ENCODE results near the gene ANKRD29.
"Not testable (repeated sequence)": the region's sequence is repeated elsewhere in the genome, so short reads cannot be mapped to it uniquely, and the experiment has no call there.

Gene ANKRD29

GRCh38 chr18:23586249-23587196, 76.2 kb downstream of the ANKRD29 start, which contains the start of gene NPC1:
NPC1 (minus strand) TSS chr18:23586506; CDS start chr18:23586343, 163 bp downstream.
- in situ Hi-C loops (cut with MboI; ENCODE audit: low sequenced_read_pairs) = no loop called here

- in situ Hi-C loops (cut with MboI; ENCODE audit: low sequenced_read_pairs) = no loop called here
Observed at GRCh38 chr18:23585897-23586248, 76.8 kb downstream of the ANKRD29 start.

DNA sequence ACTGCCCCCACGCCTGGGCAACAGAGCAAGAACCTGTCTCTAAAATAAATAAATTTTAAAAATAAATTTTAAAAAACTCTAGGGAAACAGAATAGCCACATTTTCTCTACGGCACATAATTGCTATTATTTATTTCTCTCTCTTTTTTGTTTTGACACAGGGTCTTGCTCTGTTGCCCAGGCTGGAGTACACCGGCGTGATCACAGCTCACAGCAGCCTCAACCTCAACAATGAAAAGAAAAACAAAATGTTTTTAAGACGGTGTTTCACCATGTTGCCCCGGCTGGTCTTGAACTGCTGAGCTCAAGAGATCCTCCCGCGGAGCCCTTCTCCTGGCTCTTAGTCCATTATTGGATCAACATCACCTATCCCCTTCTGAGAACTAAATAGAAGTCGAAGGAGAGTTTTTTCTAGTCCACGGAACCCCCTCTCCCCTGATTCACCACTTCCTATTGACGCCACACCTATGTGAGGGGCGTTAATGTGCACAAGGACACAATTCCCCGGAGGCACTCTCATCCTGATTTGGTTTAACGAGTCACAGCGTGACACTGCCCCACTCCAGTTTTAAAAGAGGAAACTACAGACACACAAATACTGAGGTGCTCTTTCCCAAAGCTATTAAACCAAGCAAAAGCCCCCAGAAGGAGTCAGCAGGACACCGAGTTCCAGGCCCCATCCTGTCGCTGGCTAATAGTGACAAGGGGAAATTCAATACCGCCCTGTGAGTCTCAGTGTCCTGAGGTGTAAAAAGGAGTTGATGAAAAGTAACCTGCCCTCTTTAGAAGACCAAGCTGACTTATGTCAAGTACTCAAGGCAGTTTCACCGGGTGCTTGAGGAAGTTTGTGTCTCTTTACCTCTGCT, 77.5 kb downstream of the ANKRD29 start:
- in situ Hi-C loops (cut with MboI; ENCODE audit: low sequenced_read_pairs) = no loop called here

DNA sequence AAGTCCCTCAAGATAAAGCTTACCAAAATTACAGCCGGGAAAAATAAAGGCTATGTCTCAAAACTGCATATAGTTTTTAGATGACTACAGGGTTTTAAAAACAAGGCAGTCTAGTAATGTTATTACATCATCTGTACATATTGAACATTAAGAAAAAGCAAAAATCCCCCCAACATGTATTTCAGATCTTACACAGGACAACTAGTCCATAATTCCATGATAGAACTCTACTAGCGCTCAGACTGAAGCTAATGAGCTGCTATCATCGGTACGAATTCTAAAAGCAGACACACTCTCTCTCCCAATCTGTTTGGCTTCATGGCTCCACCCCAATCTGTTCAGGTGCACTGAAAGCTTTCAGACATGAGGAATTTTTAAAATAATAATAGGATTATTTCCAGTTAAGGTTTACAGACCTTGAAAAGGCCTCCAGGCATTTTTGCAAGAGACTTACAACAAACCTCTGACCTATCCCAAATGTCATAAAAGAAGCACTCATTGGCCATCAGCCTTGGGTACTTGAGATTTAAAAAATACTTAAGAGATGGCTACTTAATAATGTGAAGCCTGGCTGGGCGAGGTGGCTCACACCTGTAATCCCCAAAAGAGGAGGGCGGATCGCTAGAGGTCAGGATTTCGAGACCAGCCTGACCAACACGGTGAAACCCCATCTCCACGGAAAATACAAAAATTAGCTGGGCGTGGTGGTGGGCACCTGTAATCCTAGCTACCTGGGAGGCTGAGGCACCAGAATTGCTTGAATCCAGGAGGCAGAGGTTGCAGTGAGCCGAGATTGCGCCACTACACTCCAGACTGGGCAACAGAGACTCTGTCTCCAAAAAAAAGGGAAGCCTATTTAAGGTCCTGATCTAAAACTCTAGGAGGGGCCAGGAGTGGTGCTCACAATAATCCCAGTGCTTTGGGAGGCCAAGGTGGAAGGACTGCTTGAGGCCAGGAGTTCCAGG, 78.4 kb downstream of the ANKRD29 start:
- in situ Hi-C loops (cut with MboI; ENCODE audit: low sequenced_read_pairs) = no loop called here

DNA sequence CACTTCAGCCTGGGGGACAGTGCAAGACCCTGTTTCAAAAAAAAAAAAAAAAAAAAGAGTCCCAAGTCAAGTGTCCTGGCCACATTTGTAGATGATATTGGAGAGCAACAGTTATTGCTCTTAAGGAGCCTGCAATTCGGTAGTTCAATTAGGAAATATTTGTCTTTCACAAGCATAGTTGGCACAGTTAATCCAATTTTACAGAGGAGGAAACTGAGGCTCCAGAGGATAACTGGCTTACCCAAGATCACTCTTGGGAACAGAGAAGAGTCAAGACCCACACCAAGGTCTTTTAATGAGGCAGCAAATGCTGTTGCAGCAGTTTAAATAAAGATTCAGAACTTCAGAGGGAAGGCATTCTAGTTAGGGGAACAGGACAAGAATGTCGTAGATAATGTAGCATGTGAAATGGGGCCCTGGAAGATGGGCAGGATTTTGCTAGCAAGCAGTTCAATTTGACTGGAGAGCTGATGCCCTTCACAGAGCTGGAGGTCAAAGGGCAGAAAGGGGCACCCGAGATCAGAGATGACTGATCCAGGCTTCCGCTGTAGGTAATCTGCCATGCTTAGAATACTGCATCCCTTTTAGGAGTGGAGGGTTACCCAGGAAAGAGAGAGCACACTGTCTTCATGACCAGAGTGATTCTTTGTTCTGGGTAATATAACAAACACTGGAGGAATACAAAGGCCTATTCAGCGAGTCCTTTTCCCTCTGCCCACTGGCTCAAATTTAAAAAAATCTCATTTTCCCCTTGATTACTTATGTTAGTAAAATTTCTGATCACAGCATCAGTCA, 79.4 kb downstream of the ANKRD29 start:
- in situ Hi-C loops (cut with MboI; ENCODE audit: low sequenced_read_pairs) = no loop called here

DNA sequence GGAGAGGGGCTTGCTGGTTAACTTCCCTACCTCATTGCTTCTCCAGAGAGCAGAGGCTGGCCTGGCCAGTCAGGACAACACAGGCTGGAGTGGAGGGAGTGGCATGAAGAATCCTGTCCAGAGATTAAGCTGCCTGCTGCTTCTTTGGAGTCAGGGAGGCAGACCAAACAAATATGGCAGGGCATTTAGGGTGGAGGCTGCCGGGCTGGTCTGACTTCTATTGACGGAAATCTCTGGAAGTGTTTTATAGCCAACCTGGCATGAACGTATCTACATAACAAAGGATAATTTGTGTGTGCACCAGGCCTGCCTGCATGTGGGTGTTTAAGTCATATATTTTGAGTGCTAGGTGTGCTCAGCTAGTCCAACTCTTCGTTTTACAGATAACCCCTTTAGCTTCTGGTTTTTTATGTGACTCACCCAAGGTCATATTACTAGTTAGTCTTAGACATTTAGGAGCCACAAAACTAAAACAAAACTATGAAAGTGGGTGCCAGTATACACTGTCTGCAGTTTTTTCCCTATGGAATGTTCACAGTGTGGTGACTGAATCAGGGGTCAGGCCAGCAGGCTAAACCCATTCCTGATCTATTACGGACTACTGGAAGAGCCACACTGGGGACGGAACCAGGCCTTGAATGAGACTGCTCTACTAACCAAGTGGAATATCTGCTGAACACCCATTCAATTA, 81.9 kb downstream of the ANKRD29 start:
- in situ Hi-C loops (cut with MboI; ENCODE audit: low sequenced_read_pairs) = no loop called here

- in situ Hi-C loops (cut with MboI; ENCODE audit: low sequenced_read_pairs) = no loop called here
Observed at GRCh38 chr18:23578891-23579653, 83.6 kb downstream of the ANKRD29 start.

DNA sequence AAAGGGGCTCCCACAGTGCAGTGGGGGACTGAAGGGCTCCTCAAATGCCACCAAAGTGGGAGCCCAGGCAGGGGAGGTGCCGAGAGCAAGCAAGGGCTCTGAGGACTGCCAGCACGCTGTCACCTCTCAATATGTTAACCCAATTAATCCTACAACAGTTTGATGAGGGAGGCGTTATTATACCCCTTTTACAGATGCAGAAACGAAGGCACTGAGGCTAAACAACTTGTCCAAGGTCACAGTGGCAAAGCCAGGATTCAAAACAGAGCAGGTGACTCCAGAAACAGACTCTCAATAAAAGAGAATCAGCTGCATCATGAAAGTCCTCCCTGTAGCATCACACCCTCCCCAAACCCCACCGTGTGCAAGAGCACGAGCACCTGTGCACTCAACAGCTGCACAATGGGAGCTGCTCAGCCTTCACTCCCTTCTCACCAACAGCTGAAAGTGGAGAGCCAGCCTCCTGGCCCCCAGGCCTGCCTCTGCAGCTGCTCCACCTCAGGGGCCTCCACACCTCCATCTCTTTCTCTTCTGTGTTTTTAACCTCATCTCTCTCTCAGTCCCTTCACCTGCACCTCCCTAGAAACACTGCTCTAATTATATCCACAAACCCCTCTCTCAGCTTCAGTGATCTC, 84.5 kb downstream of the ANKRD29 start:
- in situ Hi-C loops (cut with MboI; ENCODE audit: low sequenced_read_pairs) = no loop called here

DNA sequence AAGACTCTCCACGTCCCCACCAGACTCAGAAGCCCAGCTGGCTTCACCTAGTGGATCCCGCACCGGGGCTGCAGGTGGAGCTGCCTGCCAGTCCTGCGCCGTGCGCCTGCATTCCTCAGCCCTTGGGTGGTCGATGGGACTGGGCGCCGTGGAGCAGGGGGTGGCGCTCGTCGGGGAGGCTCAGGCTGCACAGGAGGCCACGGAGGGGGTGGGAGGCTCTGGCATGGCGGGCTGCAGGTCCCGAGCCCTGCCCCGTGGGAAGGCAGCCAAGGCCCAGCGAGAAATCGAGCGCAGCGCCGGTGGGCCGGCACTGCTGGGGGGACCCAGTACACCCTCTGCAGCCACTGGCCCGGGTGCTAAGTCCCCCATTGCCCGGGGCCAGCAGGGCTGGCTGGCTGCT, 85.2 kb downstream of the ANKRD29 start:
- in situ Hi-C loops (cut with MboI; ENCODE audit: low sequenced_read_pairs) = not testable (repeated sequence)

- in situ Hi-C loops (cut with MboI; ENCODE audit: low sequenced_read_pairs) = no loop called here
Observed at GRCh38 chr18:23575309-23575651, 87.4 kb downstream of the ANKRD29 start.

GRCh38 chr18:23574611-23575308, 88.0 kb downstream of the ANKRD29 start:
- in situ Hi-C loops (cut with MboI; ENCODE audit: low sequenced_read_pairs) = no loop called here

DNA sequence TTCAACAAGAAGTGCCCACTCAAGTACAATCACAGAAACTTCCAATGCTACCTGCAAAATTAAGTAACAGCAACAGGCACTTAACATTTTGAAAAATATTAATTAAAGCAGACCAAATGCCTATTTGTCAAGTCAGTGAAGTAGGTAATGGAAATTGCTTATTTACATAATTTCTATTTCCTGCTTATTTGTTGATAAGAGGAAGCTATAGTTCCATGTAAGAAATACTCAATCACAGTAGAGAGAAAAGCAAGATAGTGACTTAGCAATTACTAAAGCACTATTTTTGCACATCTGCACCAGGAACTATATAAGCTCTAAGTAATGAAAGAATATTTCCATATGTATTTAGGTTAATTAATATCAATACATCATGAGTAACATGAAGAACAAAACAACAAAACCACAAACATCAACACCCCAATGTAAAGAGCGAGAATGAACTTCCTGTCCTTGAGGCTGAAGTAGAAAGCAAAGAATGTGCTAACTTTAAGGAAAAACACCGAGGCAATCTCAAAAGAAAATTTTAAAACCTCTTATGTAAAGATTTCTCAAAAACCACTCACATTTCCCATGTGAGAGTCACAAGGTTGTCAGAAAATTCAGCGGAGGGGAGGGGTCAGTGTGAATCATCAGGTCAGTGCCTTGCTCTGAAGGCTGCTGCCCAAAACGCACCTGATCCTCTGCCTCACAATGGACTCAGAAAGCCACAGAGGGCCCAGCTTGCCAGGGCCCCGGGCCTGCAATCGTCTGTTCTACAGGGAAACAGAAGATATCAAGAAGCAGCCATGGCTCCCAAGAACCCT, 88.9 kb downstream of the ANKRD29 start:
- in situ Hi-C loops (cut with MboI; ENCODE audit: low sequenced_read_pairs) = no loop called here

- in situ Hi-C loops (cut with MboI; ENCODE audit: low sequenced_read_pairs) = no loop called here
Observed at GRCh38 chr18:23573020-23573419, 89.7 kb downstream of the ANKRD29 start.

GRCh38 chr18:23572570-23572969, 90.1 kb downstream of the ANKRD29 start:
- in situ Hi-C loops (cut with MboI; ENCODE audit: low sequenced_read_pairs) = no loop called here

GRCh38 chr18:23572012-23572411, 90.7 kb downstream of the ANKRD29 start:
- in situ Hi-C loops (cut with MboI; ENCODE audit: low sequenced_read_pairs) = no loop called here

DNA sequence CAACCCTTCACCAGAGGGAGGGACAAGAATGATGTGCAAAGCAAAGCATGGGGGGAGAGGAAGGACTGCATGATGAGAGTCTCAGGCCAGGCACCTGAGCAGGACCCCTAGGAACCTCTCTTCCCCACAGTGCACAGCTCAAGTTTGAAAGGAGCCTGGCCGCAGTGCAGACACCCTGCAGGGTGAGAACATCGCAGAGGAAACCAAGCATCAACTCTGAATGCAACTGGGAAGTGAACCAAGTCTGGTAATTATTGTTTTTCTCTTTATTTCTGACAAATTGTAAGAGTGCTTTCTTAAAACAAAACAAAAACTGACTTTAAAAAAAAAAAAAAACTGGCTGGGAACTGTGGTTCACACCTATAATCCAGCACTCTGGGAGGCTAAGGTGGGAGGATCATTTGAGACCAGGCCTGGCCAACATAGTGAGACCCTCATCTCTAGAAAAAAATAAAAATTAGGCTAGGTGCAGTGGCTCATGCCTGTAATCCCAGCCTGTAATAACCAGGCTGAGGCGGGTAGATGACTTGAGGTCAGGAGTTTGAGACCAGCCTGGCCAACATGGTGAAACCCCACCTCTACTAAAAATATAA, 91.7 kb downstream of the ANKRD29 start:
- in situ Hi-C loops (cut with MboI; ENCODE audit: low sequenced_read_pairs) = no loop called here

All from HL-60/S4 (cell line).